HG03196 (cell line): ENCODE data around the gene AWAT2.

Experiments used
- ATAC-seq: cut with Tn5 transposase; IDR thresholded peaks from one replicate; pipeline ENCODE4 v1.9.1; 2021; ENCODE audit not compliant: unreplicated experiment

AWAT2 gene

DNA sequence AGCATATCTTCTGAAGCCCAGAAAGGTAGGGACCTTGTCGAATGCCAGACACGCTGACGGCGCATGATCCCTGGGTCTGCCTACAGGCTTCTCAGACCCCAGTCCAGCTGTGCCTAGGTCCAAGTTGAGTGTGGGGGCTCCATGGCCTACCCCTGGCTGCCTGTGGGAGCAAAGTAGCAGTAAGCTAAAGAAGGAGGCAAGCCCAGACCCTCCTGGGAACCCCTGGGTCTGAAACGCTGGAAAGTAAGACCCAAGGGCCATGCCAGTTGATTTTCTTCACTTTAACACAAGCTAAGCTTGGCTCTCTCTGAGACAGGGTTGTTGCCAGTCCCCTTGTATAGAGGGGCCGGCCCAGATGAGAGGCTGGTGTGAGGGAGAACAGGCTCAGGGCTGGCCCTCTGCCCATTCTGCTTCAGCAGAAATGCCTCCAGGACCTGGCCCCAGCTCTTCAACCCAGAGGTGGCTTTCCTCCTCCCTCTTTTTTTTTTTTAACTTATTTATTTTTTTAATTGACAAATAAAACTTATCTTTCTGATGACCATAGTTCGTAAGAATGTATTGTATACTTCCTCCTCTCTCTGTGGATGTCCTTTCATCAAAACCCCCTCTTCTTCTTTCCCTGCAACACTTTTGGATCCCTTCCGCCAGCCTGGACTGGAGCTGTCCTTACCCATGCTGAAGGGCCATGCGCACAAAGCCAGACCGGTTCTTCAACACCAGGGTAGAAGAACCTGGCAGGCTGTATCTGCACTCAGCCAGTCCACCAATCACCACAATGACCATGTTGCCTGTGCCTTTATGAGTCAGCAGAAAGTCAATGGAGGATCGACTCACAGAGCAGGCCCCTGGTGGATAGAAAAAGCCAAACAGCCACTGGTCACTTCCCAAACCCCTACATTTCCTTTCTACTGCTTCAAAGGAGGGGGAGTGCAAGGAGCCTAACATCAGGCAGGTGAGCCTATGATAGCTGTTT lies 7.1 kb downstream of the AWAT2 start:
- ATAC-seq = no peak

DNA sequence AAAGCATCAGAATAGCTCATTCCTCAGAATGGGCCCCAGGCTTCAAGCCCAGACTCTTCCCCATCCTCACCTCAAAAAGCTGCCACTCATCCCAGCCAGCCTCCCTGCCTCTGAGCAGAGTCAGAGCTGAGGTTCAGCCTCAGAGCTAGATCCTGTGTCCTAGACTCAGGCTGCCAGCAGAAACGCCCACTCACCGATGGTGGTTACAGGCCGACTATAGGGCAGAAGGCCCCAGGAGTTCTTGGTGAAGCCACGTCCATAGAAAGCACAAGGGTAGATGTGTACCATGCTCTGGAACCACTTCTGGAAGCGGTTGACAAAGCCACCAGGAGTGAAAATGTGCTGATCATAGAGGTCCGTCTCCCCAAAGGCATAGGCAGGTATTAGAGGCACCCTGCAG lies 7.7 kb downstream of the AWAT2 start:
- ATAC-seq = no peak

DNA sequence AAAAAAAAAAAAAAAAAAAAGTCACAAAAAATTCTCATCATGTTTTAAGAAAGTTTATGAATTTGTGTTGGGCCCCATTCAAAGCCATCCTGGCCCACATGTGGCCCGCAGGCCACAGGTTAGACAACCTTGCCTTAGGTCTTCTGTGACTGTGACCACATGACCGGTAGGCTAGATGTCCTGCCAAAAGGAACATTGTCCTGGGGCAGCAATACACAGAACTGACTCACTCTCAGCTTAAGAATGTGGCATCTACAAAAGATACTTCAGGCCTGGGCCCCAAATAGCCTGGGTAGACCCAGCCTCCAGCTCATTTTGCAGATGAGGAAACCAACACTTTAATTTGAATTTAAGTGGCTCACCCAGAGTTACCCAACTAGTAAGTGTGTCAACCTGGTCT lies 10.0 kb downstream of the AWAT2 start:
- ATAC-seq = no peak

DNA sequence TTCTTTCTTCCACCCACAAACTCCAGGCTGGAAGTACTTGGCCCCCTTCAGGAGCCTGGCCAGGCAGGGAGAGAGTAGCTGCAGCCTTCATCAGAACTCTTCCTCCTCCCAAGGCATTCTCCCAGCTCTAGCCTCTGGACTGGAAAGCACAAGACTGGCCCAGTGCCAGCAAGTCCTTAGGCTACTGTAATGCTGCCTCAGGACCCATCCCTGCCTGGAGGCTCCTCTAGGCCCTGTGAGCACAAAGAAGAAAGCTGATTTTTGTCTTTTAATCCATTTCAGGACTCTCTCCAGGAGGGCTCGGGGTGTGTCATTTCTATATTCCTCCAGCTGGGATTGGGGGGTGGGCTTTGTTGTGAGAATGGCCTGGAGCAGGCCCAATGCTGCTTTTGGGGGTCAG lies 10.8 kb downstream of the AWAT2 start:
- no peak for ATAC-seq

DNA sequence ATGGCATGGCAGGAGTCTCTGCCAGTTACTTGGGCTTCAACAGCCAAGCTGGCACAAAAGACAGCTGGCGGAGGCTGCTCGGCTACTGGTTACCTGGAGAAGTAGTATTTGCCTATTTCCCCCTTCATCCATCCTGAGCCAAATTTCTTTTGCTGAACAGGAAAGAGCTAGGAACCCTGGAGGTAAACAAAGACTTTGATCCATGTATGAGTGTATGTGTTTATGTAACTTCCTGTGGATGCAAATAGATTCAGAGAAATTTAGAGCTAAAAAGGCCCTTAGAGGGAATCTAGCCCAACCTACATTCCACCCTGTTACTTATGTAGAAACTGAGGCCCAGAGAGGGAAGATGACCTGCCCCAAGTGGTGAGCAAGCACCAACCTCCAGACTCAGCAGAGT lies 11.2 kb downstream of the AWAT2 start:
- no peak for ATAC-seq

DNA sequence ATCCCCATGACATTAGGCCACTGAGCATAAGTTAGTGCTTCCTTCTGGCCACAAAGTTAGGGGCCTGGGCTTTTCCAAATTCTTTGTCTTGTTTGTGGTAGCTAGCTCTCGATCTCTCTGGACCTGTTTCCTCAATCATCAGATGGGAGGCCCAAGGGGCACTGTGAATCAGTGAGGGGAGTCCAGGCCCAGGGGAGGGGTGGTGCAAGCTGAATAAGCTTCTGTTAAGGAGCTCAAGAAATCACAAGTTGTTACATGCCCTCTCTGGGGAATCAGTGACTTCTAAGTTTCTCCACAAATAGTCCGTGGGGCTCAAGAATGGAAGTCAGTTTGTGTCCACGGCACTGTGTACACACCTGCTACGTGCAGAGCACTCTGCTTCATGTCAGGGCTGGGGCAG lies 15.1 kb downstream of the AWAT2 start:
- ATAC-seq = no peak

DNA sequence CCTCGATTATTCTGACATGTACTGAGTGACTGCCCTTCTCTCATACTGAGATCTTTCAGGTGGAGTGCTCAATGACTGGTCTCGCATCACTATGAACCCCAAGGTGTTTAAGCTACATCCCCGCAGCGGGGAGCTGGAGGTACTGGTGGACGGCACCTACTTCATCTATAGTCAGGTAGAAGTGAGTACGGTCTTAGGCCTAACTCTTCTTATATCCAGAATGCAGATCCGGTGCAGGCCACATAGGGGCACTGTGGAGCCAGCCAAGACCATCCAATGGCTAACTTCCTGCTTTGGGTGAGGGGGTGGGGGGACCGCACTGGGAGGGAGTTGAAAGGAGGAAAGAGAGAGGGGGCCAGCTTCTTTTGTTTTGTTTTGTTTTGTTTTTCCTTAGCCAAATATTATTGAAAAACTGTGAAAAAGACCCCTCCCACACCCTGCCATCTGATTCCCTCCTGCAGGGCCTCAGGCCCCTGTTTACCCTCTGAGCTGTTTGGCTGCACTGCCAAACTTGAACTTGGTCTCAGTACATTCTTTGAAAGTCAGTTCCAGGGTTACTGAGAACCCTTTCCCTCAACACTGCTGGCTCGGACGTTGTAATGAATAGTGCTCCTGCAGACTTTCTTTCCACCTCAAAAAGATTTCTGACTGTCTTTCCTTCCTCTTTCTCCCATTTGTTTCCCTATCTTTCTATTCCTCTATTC lies 16.2 kb downstream of the AWAT2 start:
- ATAC-seq = no peak

DNA sequence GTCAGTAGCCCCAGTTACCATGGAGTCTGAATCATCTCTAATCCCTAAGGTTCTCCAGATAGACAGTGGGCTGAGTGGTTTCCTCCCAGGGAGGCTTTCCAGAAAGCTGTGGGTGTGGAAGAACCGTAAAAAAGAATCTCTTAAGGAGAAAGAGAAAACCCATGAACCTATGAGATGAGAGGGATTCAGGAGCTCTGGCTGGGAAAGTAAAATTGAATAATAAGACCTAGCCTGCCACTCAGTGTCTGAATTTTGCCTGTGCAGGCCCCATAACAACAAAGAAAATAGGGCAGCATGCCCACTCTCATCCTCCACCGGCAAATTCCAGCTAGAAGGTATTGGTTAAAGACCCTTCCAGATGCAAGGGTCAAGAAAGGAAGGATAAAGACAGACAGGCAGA lies 16.9 kb downstream of the AWAT2 start:
- no peak for ATAC-seq

DNA sequence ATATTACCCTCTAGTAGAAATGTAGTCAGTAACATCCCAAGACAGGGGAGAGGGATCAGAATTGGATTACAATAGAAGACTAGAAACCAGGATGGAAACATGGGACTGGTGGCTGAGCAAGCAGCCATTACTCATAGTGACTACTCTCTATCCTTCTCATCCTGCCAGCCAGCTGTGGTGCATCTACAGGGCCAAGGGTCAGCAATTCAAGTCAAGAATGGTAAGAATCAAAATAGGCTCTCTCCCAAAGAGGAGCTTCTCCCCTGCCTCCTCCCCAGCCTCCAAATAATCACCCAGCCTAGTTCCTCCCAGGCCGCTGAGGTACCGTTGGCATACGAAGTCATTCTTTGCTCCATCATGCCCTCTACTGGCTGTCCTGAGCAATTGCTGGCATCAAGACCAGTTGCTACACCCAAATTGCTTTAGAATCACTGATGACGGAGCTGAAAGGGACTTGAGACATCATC lies 19.4 kb downstream of the AWAT2 start:
- ATAC-seq = no peak

DNA sequence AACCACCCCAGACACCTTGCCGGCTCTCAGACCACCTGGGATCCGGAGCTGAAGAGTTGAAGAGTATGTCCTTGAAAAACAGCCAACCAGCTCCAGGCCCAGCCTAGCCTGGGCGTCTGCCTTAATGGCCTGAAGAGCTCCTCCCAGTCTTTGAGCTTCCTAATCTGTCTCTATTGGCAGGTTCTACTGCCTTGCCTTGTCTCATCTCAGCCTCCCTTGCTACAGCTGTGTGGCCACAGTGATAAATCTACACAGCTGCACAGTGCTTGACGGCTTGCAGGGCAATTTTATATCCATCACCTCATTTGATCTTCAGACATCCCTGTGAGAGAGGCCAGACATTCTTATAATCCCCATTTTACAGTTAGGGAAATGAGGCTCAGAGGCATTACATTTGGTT lies 19.9 kb downstream of the AWAT2 start:
- no peak for ATAC-seq

DNA sequence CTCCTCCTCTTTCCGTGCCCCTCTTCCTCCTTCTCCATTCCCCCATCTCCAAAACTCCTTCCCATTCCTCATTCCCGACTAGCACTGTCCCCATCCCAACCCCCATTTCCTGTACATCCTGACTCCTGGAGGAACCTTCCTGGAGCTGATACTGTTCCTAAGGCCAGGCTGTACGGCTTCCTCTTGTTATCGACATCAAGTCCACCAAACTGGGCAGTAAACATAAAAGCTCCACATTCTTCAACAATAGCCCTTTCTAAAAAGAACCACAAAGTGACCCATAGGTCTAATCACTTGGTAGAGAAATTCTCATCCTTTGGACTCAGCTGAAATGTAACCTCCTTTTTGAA lies 22.9 kb downstream of the AWAT2 start:
- no peak for ATAC-seq

DNA sequence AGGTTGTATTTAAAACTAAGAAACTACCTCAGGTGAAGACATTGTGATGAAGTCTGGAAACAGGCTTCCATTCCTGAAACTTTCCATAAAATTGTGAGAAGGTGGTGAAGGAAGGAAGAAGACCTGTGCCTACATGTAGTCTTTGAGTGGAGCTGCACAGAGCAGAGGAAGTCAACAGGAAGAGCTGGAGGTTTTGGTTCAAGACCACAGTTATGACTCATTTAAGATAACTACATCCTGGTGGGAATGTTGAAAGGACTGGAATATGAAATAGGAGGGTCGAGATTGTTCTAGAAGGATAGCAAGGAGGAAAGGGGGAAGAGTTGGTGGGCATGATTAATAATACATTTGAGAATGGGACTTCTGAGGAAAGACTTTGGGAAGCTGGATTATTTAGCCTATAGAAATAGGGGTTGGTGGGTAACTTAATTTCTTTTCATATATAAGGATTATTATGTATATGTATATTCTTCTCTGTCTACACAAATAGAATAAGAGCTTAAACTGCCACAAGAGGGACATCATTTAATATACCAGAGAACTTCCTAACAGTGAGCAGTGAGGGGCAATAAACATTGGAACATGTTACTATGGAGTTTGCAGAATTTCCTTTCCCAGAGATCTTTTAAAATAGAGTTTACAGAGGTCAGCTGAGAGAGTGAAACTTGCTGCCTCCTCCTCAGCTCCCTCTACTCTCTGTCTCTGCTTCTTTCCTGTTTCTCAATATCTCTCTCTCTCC lies 23.5 kb downstream of the AWAT2 start:
- no peak for ATAC-seq

DNA sequence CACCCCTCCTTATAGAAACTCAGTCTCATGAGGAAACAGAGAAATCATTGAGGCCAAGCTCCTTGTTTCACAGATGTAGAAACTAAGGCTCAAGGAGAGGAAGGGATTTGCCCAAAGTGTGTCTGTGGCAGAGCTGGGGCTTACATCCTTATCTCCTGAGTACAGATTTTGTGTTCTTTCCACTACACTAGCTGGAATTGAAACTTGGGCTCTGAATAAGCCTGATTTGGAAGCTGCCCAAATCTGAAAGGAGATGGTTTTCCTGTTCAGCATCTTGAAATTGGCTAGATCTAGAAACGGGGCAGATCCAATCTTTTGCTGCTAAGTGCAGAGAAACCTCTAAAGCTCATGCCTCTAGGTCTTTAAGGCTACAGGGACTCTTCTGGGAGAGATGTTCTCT lies 24.3 kb downstream of the AWAT2 start:
- ATAC-seq = no peak

DNA sequence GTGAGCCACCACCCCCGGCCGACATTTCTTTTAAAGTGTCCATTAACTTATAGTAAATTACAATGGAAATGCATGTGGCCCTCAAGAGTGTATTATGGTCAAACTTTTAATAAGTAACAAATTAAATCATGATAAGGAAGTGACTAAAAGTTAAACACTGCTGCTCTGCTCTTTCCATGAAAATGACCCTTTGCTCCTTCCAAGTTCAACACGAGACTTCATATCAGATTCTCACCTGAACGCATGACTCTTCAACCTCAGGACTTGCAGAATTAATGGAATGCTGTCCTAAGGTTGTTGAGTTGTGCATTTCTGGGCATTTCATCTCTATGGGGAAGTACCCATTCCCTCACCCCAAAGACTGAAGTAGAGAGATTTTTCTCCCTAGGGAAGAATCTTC lies 27.1 kb downstream of the AWAT2 start:
- no peak for ATAC-seq

DNA sequence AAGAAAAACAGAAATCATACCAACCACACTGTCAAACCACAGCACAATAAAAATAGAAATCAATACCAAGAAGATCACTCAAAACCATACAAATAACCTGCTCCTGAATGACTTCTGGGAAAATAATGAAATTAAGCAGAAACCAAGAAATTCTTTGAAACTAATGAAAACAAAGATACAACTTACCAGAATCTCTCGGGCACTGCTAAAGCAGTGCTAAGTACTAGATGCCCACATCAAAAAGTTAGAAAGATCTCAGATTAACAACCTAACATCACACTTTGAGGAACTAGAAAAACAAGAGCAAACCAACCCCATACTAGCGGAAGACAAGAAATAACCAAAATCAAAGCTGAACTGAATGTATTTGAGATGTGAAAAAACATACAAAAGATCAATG lies 33.2 kb downstream of the AWAT2 start:
- no peak for ATAC-seq

DNA sequence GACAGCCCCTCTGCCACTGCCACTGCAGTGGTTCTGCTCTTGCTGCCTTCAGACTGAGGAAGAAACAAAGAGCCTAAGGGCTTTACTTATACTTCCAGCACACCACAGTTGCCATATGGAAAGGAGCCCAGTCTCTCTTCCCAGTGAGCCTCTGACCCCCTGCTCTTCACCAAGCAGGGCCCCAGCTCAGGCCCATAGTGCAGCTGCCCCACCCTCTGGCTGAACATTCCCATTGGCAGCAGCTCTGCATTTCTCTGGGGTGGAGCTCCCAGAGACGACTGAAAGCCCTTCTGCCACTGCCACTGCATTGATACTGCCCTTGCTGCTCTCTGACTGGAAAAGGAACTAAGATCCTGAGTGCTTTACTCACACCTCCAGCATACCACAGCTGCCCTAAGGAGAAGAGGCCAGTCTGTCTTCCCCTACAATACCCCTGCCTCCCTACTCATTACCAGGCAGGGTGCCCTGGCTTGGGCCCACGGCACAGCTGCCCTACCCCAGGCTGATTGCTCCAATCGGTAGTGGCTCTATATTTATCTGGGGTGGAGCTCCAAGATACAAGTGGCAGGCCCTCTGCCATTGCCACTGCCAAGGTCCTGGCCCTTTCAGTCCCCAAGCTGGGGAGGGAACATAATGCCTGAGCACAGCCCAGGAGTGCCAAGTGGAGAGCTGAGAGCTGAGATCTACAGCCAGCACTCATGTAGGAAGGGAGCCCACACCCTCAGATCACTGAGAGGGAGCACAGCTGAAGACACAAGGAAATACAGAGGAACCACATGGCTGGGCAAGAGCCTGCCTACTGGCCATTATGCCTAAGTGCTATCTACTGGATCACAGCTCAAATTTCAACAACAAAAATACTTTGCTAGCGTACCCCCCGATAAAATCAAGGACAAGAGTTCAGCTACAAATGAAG lies 36.0 kb downstream of the AWAT2 start:
- no peak for ATAC-seq

DNA sequence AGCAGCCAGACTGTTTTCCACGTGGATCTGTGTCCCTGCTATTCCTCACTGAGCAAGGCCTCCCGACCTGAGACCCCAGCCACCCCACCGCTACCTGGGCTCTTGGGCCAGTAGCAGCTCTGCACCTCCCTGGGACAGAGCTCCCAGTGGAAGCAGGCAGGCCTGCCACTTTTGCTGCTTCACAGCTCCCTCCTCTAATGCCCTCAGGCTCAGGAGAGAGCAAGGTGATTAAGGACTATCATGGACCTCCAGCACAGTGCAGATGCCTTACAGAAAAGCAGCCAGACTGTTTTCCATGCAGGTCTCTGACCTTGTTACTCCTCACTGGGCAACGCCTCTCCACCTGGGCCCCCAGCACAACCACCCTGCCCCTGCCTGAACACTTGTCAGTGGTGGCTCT lies 37.0 kb downstream of the AWAT2 start:
- no peak for ATAC-seq

DNA sequence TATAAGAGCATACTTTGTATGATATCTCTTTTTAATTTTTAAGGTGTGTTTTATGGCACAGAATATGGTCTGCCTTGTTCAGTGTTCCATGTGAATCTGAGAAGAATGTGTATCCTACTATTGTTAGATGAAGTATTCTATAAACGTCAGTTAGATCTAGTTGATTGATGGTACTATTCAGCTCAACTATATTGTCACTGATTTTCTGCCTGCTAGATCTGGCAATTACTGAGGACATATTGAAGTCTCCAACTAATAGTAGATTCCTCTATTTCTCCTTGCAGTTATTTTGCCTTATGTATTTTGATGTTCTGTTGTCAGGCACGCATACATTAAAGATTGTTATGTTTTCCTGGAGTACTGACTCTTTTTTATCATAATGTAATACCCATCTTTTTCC lies 39.8 kb downstream of the AWAT2 start:
- no peak for ATAC-seq

DNA sequence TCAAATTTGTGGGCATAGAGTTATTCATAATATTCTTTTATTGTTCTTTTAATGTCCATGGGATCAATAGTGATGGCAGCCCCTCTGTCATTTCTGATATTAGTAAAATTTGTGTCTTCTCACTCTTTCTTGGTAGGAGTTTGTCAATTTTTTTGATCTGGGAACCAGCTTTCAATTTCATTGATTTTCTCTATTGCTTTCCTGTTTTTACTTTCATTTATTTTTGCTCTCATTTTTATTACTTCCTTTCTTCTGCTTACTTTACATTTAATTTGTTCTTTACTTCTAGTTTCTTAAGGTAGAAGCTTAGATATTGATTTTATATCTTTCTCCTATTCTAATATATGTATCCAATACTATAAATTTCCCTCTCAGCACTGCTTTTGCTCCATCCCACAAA lies 40.7 kb downstream of the AWAT2 start:
- no peak for ATAC-seq

DNA sequence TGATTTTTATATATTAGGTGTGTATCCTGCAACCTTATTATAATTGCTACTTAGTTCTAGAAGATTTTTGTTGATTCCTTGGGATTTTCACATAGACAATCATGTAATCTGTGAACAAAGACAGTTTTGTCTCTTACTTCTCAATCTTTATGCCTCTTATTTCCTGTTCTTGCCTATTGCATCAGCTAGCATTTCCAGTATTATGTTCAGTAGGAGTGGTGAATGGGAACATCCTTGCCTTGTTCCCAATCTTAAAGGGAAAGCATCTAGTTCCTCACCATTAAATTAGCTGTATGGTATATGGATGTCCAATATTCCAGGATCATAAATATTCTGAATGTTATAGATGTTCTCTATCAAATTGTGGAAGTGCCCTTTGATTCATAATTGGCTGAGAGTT lies 41.8 kb downstream of the AWAT2 start:
- ATAC-seq = no peak
